Stomach (tissue), 4 donors: ENCODE results near the gene KDELR1.

Experiments
- EP300 ChIP-seq: sonication (generic); formaldehyde crosslinking; IDR thresholded peaks from one replicate; pipeline ENCODE4 v1.6.1; 2017; ENCODE audit warnings: antibody characterized with exemption
- POLR2A ChIP-seq, 4 donors: fragments of 450-650 bp; IDR thresholded peaks; one replicate each; pipeline ENCODE4 v1.6.1; 2016; ENCODE audit warnings: antibody characterized with exemption in 4 of 4, control low read depth in 2 of 4, mild to moderate bottlenecking in 1 of 4, moderate library complexity in 1 of 4
- POLR2AphosphoS5 ChIP-seq, 3 donors: sonication (generic); formaldehyde crosslinking; IDR thresholded peaks; one replicate each; pipeline ENCODE4 v1.6.1; 2016; ENCODE audit warnings: antibody characterized with exemption in 3 of 3
- TF ChIP-seq, protein P1 (sequence below), 7 experiments: fragments of 450-650 bp in 4 of 7; fragments of 200-600 bp in 3 of 7; sonication (generic) in 3 of 7; IDR thresholded peaks; one replicate each; pipeline ENCODE4 v1.5.1; 2016 to 2019; ENCODE audit warnings: antibody characterized with exemption in 7 of 7, control low read depth in 2 of 7, mild to moderate bottlenecking in 1 of 7

DNA sequence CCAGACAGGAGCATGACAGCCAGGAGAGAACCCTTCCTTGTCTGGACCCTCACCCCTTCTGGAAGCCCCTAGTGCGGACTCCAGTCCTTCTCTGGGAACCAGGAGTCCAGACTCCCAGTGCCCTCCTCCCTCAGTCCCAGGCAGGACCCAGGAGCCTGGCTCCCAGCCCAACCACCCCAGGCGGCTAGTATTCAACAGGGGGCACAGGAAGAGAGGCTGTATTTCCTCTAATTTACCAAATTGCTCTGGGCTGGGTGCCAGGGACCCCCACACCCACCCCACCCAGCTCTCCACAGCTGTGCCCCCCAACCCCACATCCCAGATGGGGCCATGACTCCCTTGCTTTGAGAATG lies 5.4 kb upstream of the KDELR1 start:
- TF ChIP-seq POLR2AphosphoS5 (IDR thresholded peaks at IDR 0.05), result no peak
- TF ChIP-seq, protein P1, sequence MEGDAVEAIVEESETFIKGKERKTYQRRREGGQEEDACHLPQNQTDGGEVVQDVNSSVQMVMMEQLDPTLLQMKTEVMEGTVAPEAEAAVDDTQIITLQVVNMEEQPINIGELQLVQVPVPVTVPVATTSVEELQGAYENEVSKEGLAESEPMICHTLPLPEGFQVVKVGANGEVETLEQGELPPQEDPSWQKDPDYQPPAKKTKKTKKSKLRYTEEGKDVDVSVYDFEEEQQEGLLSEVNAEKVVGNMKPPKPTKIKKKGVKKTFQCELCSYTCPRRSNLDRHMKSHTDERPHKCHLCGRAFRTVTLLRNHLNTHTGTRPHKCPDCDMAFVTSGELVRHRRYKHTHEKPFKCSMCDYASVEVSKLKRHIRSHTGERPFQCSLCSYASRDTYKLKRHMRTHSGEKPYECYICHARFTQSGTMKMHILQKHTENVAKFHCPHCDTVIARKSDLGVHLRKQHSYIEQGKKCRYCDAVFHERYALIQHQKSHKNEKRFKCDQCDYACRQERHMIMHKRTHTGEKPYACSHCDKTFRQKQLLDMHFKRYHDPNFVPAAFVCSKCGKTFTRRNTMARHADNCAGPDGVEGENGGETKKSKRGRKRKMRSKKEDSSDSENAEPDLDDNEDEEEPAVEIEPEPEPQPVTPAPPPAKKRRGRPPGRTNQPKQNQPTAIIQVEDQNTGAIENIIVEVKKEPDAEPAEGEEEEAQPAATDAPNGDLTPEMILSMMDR (IDR thresholded peaks at IDR 0.05), result no peak
- no peak for TF ChIP-seq EP300
- TF ChIP-seq POLR2A (IDR thresholded peaks at IDR 0.05), result no peak
